ENCODE results near the gene HIVEP3.

The HIVEP3 gene

DNA sequence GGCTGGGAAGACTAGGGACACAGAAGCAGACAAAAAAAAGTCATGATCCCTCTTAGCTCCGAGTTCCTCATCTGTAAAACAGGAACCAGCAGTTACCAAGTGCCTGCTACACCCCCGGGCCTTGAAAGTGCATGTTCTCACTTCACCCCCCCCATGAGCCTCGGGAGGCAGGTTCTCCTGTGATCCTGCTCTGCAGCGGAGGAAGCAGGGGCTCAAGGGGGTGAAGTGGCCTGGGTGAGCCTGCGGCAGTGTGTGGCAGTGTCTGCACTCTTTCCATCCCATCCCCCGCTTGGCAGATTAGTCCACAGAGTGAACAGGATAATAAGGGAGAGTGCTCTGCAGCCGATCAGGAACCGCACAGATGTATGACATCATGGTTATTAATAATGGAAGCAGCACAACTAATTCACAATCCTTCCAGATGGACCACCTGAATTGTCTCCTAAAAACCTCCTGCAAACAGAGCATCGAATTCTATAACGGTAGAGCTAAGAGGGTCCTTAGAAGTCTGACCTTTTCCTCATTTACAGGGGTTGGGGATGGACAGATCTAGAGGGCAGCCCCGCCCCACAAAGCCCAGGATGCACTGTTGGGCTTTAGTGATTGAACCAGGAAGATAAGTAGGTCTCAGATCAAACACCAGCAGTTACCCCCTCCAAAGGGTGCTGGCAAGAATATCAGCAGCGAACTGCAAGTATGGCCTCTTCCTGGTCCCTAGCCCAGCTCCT lies 260.1 kb downstream of the HIVEP3 start:
- no peak overlapping the region for H3K9ac ChIP-seq (ENCODE audit: low read length in 5 of 5)
- no peaks in the 10 kb centered on the region for H3K36me3 ChIP-seq (ENCODE audit: control insufficient read depth in 5 of 5, insufficient read depth in 5 of 5, low read length in 5 of 5)
- no peaks in the 10 kb centered on the region for H3K27me3 ChIP-seq (ENCODE audit: control insufficient read depth in 5 of 5, insufficient read depth in 4 of 5, low read length in 5 of 5)
- no peak overlapping the region for H3K4me3 ChIP-seq (ENCODE audit: low read depth in 1 of 5, low read length in 5 of 5)
- H3K4me1 ChIP-seq (ENCODE audit: control insufficient read depth in 5 of 5, insufficient read depth in 5 of 5, low read length in 5 of 5) = peaks cover 2 to 51% (median 45%) of the 10 kb centered on the region in 5 donors
- H3K9me3 ChIP-seq (ENCODE audit: control insufficient read depth in 5 of 5, low read length in 5 of 5) = no peaks in the 10 kb centered on the region
- no peak overlapping the region for H3K27ac ChIP-seq (ENCODE audit: low read depth, low read length)

DNA sequence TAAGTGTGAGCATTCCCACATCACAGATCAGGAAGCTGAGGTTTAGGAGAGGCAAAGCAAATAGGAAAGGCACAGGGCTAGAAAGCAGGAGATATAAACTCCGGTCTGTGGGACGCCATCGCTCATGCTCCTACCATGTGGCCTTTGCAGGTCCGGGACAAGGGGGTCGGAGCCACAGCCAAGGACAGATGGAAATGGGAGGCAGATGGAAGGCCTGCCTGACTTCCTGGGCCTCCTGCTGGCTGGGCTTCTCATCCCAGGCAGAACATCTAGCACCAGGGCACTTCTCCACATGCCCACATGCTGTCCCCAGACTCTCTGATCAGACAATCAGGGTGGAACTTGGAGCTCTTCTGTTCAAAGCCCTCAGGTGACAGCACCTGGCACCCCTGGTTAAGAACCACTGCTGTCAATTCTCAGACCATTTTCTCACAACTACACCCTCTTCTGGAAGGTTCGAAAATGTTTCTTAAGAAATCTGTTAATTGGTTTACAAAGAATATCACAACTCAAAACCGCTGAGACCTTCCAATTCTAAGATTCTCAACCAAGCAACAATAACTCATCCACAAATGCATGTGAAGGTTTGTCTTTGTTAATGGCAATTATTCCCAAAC lies 260.9 kb downstream of the HIVEP3 start:
- peaks cover 0 to 46% (median 40%) of the 10 kb centered on the region in 5 donors for H3K4me1 ChIP-seq (ENCODE audit: control insufficient read depth in 5 of 5, insufficient read depth in 5 of 5, low read length in 5 of 5)
- H3K27ac ChIP-seq (ENCODE audit: low read depth, low read length) = no peak overlapping the region
- H3K4me3 ChIP-seq (ENCODE audit: low read depth in 1 of 5, low read length in 5 of 5) = no peak overlapping the region
- H3K36me3 ChIP-seq (ENCODE audit: control insufficient read depth in 5 of 5, insufficient read depth in 5 of 5, low read length in 5 of 5) = no peaks in the 10 kb centered on the region
- H3K27me3 ChIP-seq (ENCODE audit: control insufficient read depth in 5 of 5, insufficient read depth in 4 of 5, low read length in 5 of 5) = no peaks in the 10 kb centered on the region
- H3K9ac ChIP-seq (ENCODE audit: low read length in 5 of 5) = no peak overlapping the region
- no peaks in the 10 kb centered on the region for H3K9me3 ChIP-seq (ENCODE audit: control insufficient read depth in 5 of 5, low read length in 5 of 5)

DNA sequence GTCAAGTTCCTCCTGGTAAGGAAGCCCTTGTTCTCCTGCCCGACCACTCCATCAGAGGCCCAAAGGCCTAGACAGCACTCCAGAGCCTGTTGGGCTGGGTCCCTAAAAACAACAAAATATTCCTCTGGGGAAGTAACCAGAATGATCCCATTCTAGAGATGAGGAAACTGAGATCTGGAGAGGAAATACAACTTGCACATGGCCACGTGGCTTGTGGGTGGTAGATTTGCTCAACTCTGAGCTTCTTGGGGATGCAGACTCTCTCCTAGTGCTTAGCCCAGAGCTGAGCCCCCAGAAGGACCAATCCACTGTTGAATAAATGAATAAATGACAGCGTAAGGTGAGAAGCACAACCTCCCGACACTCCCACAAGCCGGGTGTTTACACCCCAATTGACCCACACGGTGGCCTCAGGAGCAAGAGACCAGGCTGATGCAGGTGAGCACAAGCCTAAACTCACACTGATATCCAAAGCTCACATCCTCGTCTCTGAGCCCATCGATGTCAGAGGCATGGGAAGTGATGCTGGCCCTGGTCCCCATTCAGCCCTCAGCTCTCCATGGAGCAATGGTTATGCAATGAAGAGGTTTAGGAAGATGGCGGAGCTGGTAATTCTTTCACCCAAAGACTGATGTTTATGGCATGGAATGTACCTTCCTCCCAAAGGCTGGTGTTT lies 261.8 kb downstream of the HIVEP3 start:
- no peak overlapping the region for H3K4me3 ChIP-seq (ENCODE audit: low read depth in 1 of 5, low read length in 5 of 5)
- no peaks in the 10 kb centered on the region for H3K36me3 ChIP-seq (ENCODE audit: control insufficient read depth in 5 of 5, insufficient read depth in 5 of 5, low read length in 5 of 5)
- no peaks in the 10 kb centered on the region for H3K27me3 ChIP-seq (ENCODE audit: control insufficient read depth in 5 of 5, insufficient read depth in 4 of 5, low read length in 5 of 5)
- no peak overlapping the region for H3K27ac ChIP-seq (ENCODE audit: low read depth, low read length)
- peaks cover 0 to 46% (median 40%) of the 10 kb centered on the region in 5 donors for H3K4me1 ChIP-seq (ENCODE audit: control insufficient read depth in 5 of 5, insufficient read depth in 5 of 5, low read length in 5 of 5)
- H3K9me3 ChIP-seq (ENCODE audit: control insufficient read depth in 5 of 5, low read length in 5 of 5) = no peaks in the 10 kb centered on the region
- H3K9ac ChIP-seq (ENCODE audit: low read length in 5 of 5) = no peak overlapping the region

DNA sequence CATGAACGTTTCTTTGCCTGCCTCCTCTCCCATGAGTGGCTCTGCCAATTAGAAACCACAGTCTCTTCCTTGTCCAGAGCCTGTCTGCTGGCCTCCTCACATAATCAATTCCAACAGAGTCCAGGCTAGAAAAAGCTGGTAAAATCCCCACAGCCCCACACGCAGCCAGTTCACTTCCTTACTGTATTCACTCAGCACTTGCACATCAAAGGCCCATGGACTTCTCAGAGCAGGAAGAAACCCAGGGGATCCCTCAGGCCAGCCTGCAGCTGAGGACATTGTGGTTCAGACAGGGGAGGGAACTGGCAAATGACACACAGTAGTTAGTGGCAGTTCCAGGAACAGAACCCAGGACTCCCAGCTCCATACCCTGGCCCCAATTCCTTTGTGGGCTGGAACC lies 262.7 kb downstream of the HIVEP3 start:
- no peaks in the 10 kb centered on the region for H3K9me3 ChIP-seq (ENCODE audit: control insufficient read depth in 5 of 5, low read length in 5 of 5)
- no peak overlapping the region for H3K4me3 ChIP-seq (ENCODE audit: low read depth in 1 of 5, low read length in 5 of 5)
- no peak overlapping the region for H3K27ac ChIP-seq (ENCODE audit: low read depth, low read length)
- peak overlapping the region in 1 of 5 donors; percentile 39 for H3K9ac ChIP-seq (ENCODE audit: low read length in 5 of 5)
- H3K36me3 ChIP-seq (ENCODE audit: control insufficient read depth in 5 of 5, insufficient read depth in 5 of 5, low read length in 5 of 5) = no peaks in the 10 kb centered on the region
- peaks cover 0 to 39% (median 32%) of the 10 kb centered on the region in 5 donors for H3K4me1 ChIP-seq (ENCODE audit: control insufficient read depth in 5 of 5, insufficient read depth in 5 of 5, low read length in 5 of 5)
- no peaks in the 10 kb centered on the region for H3K27me3 ChIP-seq (ENCODE audit: control insufficient read depth in 5 of 5, insufficient read depth in 4 of 5, low read length in 5 of 5)

DNA sequence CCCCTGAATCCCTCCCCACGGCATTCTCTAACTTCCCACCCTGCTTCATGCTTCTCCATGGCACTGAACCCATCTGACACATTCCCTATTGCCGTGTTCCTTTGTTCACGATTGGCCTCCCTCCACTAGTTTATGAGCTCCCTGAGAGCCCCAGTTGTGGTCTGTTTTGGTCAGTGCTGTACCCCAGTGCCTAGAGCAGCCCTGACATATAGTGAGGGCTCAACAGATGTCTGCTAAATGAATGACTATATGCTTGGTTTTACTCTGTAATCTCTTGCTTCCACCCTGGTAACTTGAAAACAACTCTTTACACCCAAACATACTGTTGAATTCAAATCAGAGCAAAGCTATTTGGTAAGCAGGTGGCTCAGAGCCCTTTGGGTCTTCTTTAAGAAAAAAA lies 263.1 kb downstream of the HIVEP3 start:
- H3K4me3 ChIP-seq (ENCODE audit: low read depth in 1 of 5, low read length in 5 of 5) = no peak overlapping the region
- no peaks in the 10 kb centered on the region for H3K36me3 ChIP-seq (ENCODE audit: control insufficient read depth in 5 of 5, insufficient read depth in 5 of 5, low read length in 5 of 5)
- no peaks in the 10 kb centered on the region for H3K27me3 ChIP-seq (ENCODE audit: control insufficient read depth in 5 of 5, insufficient read depth in 4 of 5, low read length in 5 of 5)
- H3K4me1 ChIP-seq (ENCODE audit: control insufficient read depth in 5 of 5, insufficient read depth in 5 of 5, low read length in 5 of 5) = peaks cover 0 to 37% (median 31%) of the 10 kb centered on the region in 5 donors
- no peaks in the 10 kb centered on the region for H3K9me3 ChIP-seq (ENCODE audit: control insufficient read depth in 5 of 5, low read length in 5 of 5)
- H3K9ac ChIP-seq (ENCODE audit: low read length in 5 of 5) = peak overlapping the region in 1 of 5 donors; percentile 39
- no peak overlapping the region for H3K27ac ChIP-seq (ENCODE audit: low read depth, low read length)

DNA sequence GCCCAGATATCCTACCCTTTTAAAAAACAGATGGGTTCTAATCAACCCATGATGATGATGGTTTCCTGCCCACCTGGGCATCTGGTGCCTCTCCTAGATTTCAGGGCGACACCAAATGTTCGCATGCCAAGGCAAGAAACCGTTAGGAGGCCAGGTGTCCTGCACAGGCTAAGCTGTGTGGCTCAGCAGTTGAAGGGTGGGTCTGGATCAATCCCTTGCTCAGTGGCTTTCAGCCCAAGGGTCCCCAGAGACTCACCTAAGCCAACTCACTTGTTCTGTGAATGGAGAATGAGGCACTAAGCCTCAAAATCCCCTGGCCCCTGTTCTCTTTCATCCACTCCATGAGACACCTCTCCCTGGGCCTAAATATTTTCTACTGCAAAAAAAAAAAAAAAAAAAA lies 265.1 kb downstream of the HIVEP3 start:
- no peaks in the 10 kb centered on the region for H3K9me3 ChIP-seq (ENCODE audit: control insufficient read depth in 5 of 5, low read length in 5 of 5)
- no peak overlapping the region for H3K4me3 ChIP-seq (ENCODE audit: low read depth in 1 of 5, low read length in 5 of 5)
- no peaks in the 10 kb centered on the region for H3K27me3 ChIP-seq (ENCODE audit: control insufficient read depth in 5 of 5, insufficient read depth in 4 of 5, low read length in 5 of 5)
- no peak overlapping the region for H3K9ac ChIP-seq (ENCODE audit: low read length in 5 of 5)
- peaks cover 0 to 40% (median 39%) of the 10 kb centered on the region in 5 donors for H3K4me1 ChIP-seq (ENCODE audit: control insufficient read depth in 5 of 5, insufficient read depth in 5 of 5, low read length in 5 of 5)
- no peaks in the 10 kb centered on the region for H3K36me3 ChIP-seq (ENCODE audit: control insufficient read depth in 5 of 5, insufficient read depth in 5 of 5, low read length in 5 of 5)
- no peak overlapping the region for H3K27ac ChIP-seq (ENCODE audit: low read depth, low read length)

DNA sequence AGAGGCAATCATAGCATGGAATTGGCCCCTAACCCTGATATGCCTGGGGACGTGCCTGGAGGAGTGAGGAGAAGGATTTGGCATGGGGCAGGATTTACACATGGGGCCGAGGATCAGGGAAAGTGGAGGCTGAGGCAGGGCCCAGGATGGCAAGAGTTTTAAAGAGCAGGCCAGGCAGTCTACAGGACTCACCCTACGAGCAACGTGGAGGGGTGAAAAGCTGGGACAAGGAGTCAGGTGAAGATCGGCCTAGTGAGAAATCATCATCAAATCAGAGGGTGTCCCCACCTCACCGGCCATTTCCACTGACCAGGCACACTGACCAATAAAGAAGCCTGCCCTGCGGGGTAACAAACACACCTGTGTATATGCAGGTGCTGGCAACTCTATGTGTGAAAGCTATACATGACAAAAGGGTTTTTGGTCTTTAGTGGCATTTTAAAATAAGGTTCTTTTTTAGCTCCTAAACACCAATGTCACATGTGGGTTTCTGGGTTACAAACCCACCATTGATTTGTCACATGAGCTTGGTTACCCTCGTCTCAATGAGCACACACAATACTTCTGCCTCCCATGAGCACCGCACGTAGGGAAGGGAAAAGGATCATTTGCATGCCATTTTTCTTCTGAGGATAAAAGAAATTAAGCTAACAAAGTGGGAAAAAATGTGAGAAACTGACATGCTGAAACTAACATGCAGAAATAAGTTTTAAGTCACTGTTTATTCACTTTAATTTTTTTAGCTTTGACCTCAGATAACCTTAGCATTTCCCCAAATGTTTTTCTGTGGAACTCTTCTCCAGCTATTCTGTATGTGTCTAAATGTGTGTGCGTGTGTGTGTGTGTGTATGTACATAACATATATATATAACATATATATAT lies 266.1 kb downstream of the HIVEP3 start:
- no peaks in the 10 kb centered on the region for H3K9me3 ChIP-seq (ENCODE audit: control insufficient read depth in 5 of 5, low read length in 5 of 5)
- H3K9ac ChIP-seq (ENCODE audit: low read length in 5 of 5) = no peak overlapping the region
- no peaks in the 10 kb centered on the region for H3K36me3 ChIP-seq (ENCODE audit: control insufficient read depth in 5 of 5, insufficient read depth in 5 of 5, low read length in 5 of 5)
- H3K4me3 ChIP-seq (ENCODE audit: low read depth in 1 of 5, low read length in 5 of 5) = no peak overlapping the region
- peaks cover 0 to 40% (median 34%) of the 10 kb centered on the region in 5 donors for H3K4me1 ChIP-seq (ENCODE audit: control insufficient read depth in 5 of 5, insufficient read depth in 5 of 5, low read length in 5 of 5)
- no peak overlapping the region for H3K27ac ChIP-seq (ENCODE audit: low read depth, low read length)
- no peaks in the 10 kb centered on the region for H3K27me3 ChIP-seq (ENCODE audit: control insufficient read depth in 5 of 5, insufficient read depth in 4 of 5, low read length in 5 of 5)

DNA sequence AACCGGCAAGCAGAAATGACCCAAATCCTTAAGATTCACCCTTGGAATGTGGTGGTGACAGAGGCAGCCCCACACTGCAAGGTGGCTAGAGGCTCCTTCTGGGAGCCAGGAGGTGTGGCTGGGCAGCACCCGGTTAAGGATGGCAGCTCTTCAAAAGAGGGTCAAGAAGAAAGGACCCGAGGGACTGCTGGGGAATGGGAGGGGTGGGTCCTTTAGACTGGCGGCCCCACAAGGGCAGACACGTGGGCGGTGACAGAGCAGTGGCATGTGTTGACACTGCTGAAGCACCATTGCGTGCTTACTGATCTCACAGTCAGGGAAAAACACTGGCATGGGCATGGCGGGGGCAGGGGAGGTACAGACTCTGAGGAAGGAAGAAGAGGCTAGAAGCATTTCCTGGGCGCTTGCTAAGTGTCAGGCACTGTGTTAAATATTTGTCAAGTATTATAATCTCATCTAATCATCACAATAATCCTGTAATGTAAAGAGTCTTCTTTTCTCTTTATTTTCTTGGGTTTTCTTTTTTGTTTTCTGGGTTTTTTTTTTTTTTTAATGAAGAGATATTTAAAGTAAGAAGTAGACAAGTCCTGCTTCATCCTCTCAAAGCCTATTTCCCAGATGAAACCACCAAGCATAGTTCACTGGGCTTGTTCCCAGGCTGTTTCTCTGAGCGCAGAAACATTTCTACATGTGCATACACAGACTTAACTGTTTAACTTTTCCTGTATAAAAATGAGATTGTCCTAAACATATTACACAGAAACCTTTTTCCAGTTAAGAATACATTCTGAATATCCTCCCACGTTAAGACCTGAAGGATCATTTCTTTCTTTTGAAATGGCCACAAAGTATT lies 268.5 kb downstream of the HIVEP3 start:
- Histone ChIP-seq H3K36me3 (ENCODE audit: control insufficient read depth in 5 of 5, insufficient read depth in 5 of 5, low read length in 5 of 5) (no peaks in the 10 kb centered on the region), H3K27ac (ENCODE audit: low read depth, low read length) (no peak overlapping the region)

DNA sequence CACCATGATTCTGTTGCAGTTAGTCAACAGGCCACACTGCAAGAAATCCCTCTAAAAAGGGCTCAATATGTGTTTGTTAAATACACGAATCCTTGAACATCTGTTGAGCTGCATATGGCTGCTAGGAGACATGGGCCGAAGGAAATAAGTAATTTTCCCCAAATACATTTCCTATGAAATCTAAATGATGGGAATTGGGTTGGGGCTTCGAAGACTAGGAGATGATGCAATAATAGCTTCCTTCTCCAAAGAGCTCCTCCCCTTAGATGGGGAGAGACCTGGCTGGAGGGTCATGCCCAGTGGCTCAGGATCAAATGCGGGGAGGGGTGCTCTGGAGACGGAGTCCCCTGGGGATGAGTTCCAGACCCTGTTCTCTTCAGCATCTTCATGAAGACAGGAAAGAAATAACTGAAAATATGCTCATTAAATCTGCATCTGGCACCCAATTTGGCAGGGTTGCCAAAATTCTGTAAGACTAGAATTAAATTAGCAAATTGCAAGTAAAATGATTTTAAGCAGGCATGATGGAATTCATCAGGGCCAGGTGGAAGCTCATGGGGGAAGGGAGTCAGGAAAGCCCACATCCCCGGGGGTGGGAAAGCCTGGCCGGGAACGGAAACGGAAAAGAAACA lies 269.2 kb downstream of the HIVEP3 start:
- Histone ChIP-seq H3K4me3 (ENCODE audit: low read depth in 1 of 5, low read length in 5 of 5) (peak overlapping the region in 1 of 5 donors; percentile 16), H3K9me3 (ENCODE audit: control insufficient read depth in 5 of 5, low read length in 5 of 5) (no peaks in the 10 kb centered on the region), H3K4me1 (ENCODE audit: control insufficient read depth in 5 of 5, insufficient read depth in 5 of 5, low read length in 5 of 5) (peaks cover 0 to 19% (median 16%) of the 10 kb centered on the region in 5 donors), H3K9ac (ENCODE audit: low read length in 5 of 5) (no peak overlapping the region), H3K27me3 (ENCODE audit: control insufficient read depth in 5 of 5, insufficient read depth in 4 of 5, low read length in 5 of 5) (no peaks in the 10 kb centered on the region), H3K27ac (ENCODE audit: low read depth, low read length) (no peak overlapping the region), H3K36me3 (ENCODE audit: control insufficient read depth in 5 of 5, insufficient read depth in 5 of 5, low read length in 5 of 5) (no peaks in the 10 kb centered on the region)

More for the DNA sequence above, 268.5 kb downstream of the HIVEP3 start:
- Histone ChIP-seq H3K27me3 (ENCODE audit: control insufficient read depth in 5 of 5, insufficient read depth in 4 of 5, low read length in 5 of 5) (no peaks in the 10 kb centered on the region), H3K9ac (ENCODE audit: low read length in 5 of 5) (no peak overlapping the region), H3K4me1 (ENCODE audit: control insufficient read depth in 5 of 5, insufficient read depth in 5 of 5, low read length in 5 of 5) (peaks cover 0 to 27% (median 18%) of the 10 kb centered on the region in 5 donors), H3K4me3 (ENCODE audit: low read depth in 1 of 5, low read length in 5 of 5) (peak overlapping the region in 1 of 5 donors; percentile 16), H3K9me3 (ENCODE audit: control insufficient read depth in 5 of 5, low read length in 5 of 5) (no peaks in the 10 kb centered on the region)

Measured in subcutaneous abdominal adipose tissue (tissue), 5 donors.